HepG2 (cell line): Measurements from ENCODE around the gene TBL3. TPM values are rescaled to one million over a fixed set of nuclear protein-coding genes. Genes with fewer than 3 reads are reported as not detected.
A peak's percentile ranks its signal among the peaks of the same experiment; 100 is the strongest.

ENCODE experiments used
- ARNTL ChIP-seq: sonication (generic); formaldehyde crosslinking; IDR thresholded peaks from 2 replicates; pipeline ENCODE4 v1.4.0; 2020; ENCODE audit warnings: mild to moderate bottlenecking, missing genetic modification reagents
- BHLHE40 ChIP-seq: IDR thresholded peaks from 2 replicates; pipeline ENCODE4 v1.6.1; 2011; ENCODE audit warnings: low read length, improper control_type of control experiment
- BRCA1 ChIP-seq: sonication (generic); formaldehyde crosslinking; IDR thresholded peaks from 2 replicates; pipeline ENCODE4 v1.4.0; 2020; ENCODE audit warnings: missing genetic modification reagents
- CBX2 ChIP-seq, 2 experiments: fragments of 200-600 bp in 1 of 2; sonication (generic); formaldehyde crosslinking in 1 of 2; IDR thresholded peaks; 2 replicates each; pipeline versions ENCODE4 v1.7.0 to v1.8.1; 2018 to 2022; ENCODE audit warnings: low read depth in 2 of 2, low read length in 1 of 2, mild to moderate bottlenecking in 1 of 2, missing genetic modification reagents in 1 of 2
- FLYWCH1 ChIP-seq: sonication (generic); formaldehyde crosslinking; IDR thresholded peaks from 2 replicates; pipeline ENCODE4 v1.8.1; 2023; ENCODE audit warnings: mild to moderate bottlenecking, missing genetic modification reagents
- HDAC2 ChIP-seq: sonication (generic); formaldehyde crosslinking; IDR thresholded peaks from 2 replicates; pipeline ENCODE4 v1.4.0; 2020; ENCODE audit warnings: missing genetic modification reagents
- NFKB2 ChIP-seq: sonication (generic); formaldehyde crosslinking; IDR thresholded peaks from 2 replicates; pipeline ENCODE4 v1.4.0; 2020; ENCODE audit warnings: missing genetic modification reagents, borderline replicate concordance
- SMC3 ChIP-seq: IDR thresholded peaks from 2 replicates; pipeline ENCODE4 v1.6.1; 2011; ENCODE audit warnings: low read length, improper control_type of control experiment
- ZNF256 ChIP-seq: sonication (generic); formaldehyde crosslinking; conservative IDR thresholded peaks from 2 replicates; pipeline ENCODE4 v1.4.0; 2020; ENCODE audit warnings: missing genetic modification reagents
- ZNF446 ChIP-seq: sonication (generic); formaldehyde crosslinking; IDR thresholded peaks from 2 replicates; pipeline ENCODE4 v1.5.0; 2020; ENCODE audit warnings: mild to moderate bottlenecking, missing genetic modification reagents
- ZNF672 ChIP-seq: sonication (generic); formaldehyde crosslinking; IDR thresholded peaks from 2 replicates; pipeline ENCODE4 v1.8.1; 2022; ENCODE audit warnings: missing genetic modification reagents
- ZNF678 ChIP-seq: sonication (generic); formaldehyde crosslinking; IDR thresholded peaks from 2 replicates; pipeline ENCODE4 v1.4.0; 2020; ENCODE audit warnings: mild to moderate bottlenecking, missing genetic modification reagents
- ZNF747 ChIP-seq: sonication (generic); formaldehyde crosslinking; IDR thresholded peaks from 2 replicates; pipeline ENCODE4 v1.8.1; 2023; ENCODE audit warnings: missing genetic modification reagents, mild to moderate bottlenecking, borderline replicate concordance
- ZNF768 ChIP-seq: sonication (generic); formaldehyde crosslinking; IDR thresholded peaks from 2 replicates; pipeline ENCODE4 v1.4.0; 2020; ENCODE audit warnings: missing genetic modification reagents
- ZNF781 ChIP-seq: sonication (generic); formaldehyde crosslinking; IDR thresholded peaks from 2 replicates; pipeline ENCODE4 v1.5.1; 2020; ENCODE audit warnings: borderline replicate concordance, mild to moderate bottlenecking, missing genetic modification reagents; ENCODE audit errors: not compliant biosample characterization
- polyA plus RNA-seq, 8 experiments: library from polyadenylated mRNA; depleted of rRNA in 3 of 8; stranded (reverse) in 7 of 8; unstranded in 1 of 8; fragments of >200 nt; fragmentation: Illumina TruSeq in 4 of 8; extraction: Trizol in 4 of 8; gene quantifications; 2 replicates each; pipeline versions ENCODE4 v1.2.1 to v1.2.3, GENCODE V29; 2011 to 2016; ENCODE audit warnings: low read depth in 4 of 8, missing spikeins in 1 of 8, mixed read lengths in 1 of 8; ENCODE audit not compliant: insufficient read depth in 1 of 8
- total RNA-seq, 5 experiments: library from RNA; depleted of rRNA; stranded (reverse); fragments of >200 nt; fragmentation: Illumina TruSeq; extraction: Trizol; gene quantifications; 2 replicates each; pipeline ENCODE4 v1.2.3, GENCODE V29; 2016; ENCODE audit warnings: low read depth in 1 of 5
- TF ChIP-seq, protein P1 (sequence below): sonication (generic); formaldehyde crosslinking; IDR thresholded peaks from 2 replicates; pipeline ENCODE4 v1.5.0; 2020; ENCODE audit warnings: missing genetic modification reagents
- TF ChIP-seq, protein P2 (sequence below): sonication (generic); formaldehyde crosslinking; IDR thresholded peaks from 2 replicates; pipeline ENCODE4 v1.4.0; 2020; ENCODE audit warnings: low read depth, missing genetic modification reagents
- TF ChIP-seq, protein P3 (sequence below): sonication (generic); formaldehyde crosslinking; IDR thresholded peaks from 2 replicates; pipeline ENCODE4 v1.4.0; 2020; ENCODE audit warnings: low read depth, mild to moderate bottlenecking, missing genetic modification reagents
- TF ChIP-seq, protein P4 (sequence below): sonication (generic); formaldehyde crosslinking; IDR thresholded peaks from 2 replicates; pipeline ENCODE4 v1.8.0; 2022; ENCODE audit warnings: mild to moderate bottlenecking, missing genetic modification reagents, moderate library complexity
- TF ChIP-seq, protein P5 (sequence below): sonication (generic); formaldehyde crosslinking; IDR thresholded peaks from 2 replicates; pipeline ENCODE4 v1.5.0; 2020; ENCODE audit warnings: missing genetic modification reagents

Gene TBL3
- total and polyA plus RNA-seq, 2 of the 13 experiments (the other 11 are each of a cell fraction or from before 2014, with no cell fraction given), result 16.8 to 38.0 TPM

DNA sequence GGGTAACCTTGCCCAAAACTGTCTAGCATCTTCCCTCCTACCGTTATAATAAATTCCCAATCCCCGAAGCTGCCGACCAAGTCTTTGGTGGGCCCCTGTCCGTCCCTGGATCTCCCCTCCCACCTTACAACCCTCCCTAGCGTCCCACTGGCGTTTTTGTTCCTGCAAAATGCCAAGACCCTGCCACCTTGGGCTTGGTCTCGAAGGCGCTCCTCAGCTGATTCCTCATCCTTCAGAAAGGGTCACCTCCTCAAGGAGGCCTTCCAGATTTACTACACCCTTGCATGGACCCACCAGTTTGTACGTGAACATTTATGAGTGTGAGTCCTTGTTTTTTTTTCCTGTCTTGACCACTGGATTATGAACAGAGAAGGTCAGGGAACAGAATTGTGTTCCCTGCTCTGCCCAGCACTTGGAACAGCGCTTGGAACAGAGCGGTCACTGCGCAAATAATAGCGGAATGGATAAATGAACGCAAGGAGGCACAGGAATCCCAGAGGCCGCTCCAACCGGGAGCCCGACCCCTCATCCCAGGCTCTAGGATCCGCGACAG, 11.2 kb downstream of the TBL3 start (continued):
- TF ChIP-seq SMC3, result 0 out of 2 replicates have a peak, but pooled peaks have one; percentile 10
- no peak for TF ChIP-seq FLYWCH1 (CRISPR knock-in tag)
- TF ChIP-seq ZNF768 (CRISPR knock-in tag), result peak; percentile 81; the same call in 1 of the 2 replicates
- TF ChIP-seq, protein P1, sequence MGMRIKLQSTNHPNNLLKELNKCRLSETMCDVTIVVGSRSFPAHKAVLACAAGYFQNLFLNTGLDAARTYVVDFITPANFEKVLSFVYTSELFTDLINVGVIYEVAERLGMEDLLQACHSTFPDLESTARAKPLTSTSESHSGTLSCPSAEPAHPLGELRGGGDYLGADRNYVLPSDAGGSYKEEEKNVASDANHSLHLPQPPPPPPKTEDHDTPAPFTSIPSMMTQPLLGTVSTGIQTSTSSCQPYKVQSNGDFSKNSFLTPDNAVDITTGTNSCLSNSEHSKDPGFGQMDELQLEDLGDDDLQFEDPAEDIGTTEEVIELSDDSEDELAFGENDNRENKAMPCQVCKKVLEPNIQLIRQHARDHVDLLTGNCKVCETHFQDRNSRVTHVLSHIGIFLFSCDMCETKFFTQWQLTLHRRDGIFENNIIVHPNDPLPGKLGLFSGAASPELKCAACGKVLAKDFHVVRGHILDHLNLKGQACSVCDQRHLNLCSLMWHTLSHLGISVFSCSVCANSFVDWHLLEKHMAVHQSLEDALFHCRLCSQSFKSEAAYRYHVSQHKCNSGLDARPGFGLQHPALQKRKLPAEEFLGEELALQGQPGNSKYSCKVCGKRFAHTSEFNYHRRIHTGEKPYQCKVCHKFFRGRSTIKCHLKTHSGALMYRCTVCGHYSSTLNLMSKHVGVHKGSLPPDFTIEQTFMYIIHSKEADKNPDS (CRISPR knock-in tag), result 0 out of 2 replicates have a peak, but pooled peaks have one; percentile 4
- TF ChIP-seq, protein P2, sequence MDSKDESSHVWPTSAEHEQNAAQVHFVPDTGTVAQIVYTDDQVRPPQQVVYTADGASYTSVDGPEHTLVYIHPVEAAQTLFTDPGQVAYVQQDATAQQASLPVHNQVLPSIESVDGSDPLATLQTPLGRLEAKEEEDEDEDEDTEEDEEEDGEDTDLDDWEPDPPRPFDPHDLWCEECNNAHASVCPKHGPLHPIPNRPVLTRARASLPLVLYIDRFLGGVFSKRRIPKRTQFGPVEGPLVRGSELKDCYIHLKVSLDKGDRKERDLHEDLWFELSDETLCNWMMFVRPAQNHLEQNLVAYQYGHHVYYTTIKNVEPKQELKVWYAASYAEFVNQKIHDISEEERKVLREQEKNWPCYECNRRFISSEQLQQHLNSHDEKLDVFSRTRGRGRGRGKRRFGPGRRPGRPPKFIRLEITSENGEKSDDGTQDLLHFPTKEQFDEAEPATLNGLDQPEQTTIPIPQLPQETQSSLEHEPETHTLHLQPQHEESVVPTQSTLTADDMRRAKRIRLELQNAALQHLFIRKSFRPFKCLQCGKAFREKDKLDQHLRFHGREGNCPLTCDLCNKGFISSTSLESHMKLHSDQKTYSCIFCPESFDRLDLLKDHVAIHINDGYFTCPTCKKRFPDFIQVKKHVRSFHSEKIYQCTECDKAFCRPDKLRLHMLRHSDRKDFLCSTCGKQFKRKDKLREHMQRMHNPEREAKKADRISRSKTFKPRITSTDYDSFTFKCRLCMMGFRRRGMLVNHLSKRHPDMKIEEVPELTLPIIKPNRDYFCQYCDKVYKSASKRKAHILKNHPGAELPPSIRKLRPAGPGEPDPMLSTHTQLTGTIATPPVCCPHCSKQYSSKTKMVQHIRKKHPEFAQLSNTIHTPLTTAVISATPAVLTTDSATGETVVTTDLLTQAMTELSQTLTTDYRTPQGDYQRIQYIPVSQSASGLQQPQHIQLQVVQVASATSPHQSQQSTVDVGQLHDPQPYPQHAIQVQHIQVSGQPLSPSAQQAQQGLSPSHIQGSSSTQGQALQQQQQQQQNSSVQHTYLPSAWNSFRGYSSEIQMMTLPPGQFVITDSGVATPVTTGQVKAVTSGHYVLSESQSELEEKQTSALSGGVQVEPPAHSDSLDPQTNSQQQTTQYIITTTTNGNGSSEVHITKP, result 0 out of 2 replicates have a peak, but pooled peaks have one; percentile 19
- TF ChIP-seq BRCA1 (CRISPR knock-in tag), result no peak
- 0 out of 2 replicates have a peak, but pooled peaks have one; percentile 75 for TF ChIP-seq ZNF446 (CRISPR knock-in tag)
- TF ChIP-seq, protein P3, sequence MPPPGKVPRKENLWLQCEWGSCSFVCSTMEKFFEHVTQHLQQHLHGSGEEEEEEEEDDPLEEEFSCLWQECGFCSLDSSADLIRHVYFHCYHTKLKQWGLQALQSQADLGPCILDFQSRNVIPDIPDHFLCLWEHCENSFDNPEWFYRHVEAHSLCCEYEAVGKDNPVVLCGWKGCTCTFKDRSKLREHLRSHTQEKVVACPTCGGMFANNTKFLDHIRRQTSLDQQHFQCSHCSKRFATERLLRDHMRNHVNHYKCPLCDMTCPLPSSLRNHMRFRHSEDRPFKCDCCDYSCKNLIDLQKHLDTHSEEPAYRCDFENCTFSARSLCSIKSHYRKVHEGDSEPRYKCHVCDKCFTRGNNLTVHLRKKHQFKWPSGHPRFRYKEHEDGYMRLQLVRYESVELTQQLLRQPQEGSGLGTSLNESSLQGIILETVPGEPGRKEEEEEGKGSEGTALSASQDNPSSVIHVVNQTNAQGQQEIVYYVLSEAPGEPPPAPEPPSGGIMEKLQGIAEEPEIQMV (CRISPR knock-in tag), result no peak
- TF ChIP-seq ARNTL (CRISPR knock-in tag), result 0 out of 2 replicates have a peak, but pooled peaks have one; percentile 16
- no peak for TF ChIP-seq ZNF256 (CRISPR knock-in tag)
- no peak for TF ChIP-seq CBX2 (IDR thresholded peaks at IDR 0.05; ENCODE audit: low read depth, low read length)
- no peak for TF ChIP-seq CBX2 (CRISPR knock-in tag; IDR thresholded peaks at IDR 0.05; ENCODE audit: low read depth)
- TF ChIP-seq BHLHE40, result no peak
- no peak for TF ChIP-seq ZNF747 (CRISPR knock-in tag)
- no peak for TF ChIP-seq ZNF781
- no peak for TF ChIP-seq ZNF672 (CRISPR knock-in tag)
- no peak for TF ChIP-seq NFKB2 (CRISPR knock-in tag)
- no peak for TF ChIP-seq HDAC2
- TF ChIP-seq, protein P4, sequence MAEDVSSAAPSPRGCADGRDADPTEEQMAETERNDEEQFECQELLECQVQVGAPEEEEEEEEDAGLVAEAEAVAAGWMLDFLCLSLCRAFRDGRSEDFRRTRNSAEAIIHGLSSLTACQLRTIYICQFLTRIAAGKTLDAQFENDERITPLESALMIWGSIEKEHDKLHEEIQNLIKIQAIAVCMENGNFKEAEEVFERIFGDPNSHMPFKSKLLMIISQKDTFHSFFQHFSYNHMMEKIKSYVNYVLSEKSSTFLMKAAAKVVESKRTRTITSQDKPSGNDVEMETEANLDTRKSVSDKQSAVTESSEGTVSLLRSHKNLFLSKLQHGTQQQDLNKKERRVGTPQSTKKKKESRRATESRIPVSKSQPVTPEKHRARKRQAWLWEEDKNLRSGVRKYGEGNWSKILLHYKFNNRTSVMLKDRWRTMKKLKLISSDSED, result no peak
- TF ChIP-seq ZNF678, result 0 out of 2 replicates have a peak, but pooled peaks have one; percentile 25
- TF ChIP-seq, protein P5, sequence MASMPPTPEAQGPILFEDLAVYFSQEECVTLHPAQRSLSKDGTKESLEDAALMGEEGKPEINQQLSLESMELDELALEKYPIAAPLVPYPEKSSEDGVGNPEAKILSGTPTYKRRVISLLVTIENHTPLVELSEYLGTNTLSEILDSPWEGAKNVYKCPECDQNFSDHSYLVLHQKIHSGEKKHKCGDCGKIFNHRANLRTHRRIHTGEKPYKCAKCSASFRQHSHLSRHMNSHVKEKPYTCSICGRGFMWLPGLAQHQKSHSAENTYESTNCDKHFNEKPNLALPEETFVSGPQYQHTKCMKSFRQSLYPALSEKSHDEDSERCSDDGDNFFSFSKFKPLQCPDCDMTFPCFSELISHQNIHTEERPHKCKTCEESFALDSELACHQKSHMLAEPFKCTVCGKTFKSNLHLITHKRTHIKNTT (CRISPR knock-in tag), result no peak
